Kasumi-1 (cell line): ENCODE measurements around the gene WDR55.
"Not testable (repeated sequence)": the region's sequence is repeated elsewhere in the genome, so short reads cannot be mapped to it uniquely, and the experiment has no call there.

ENCODE experiments used
- DNase-seq, 2 experiments: peaks; one replicate each; lab custom pipeline; 2025; lab: John Stamatoyannopoulos, UW

The WDR55 gene

DNA sequence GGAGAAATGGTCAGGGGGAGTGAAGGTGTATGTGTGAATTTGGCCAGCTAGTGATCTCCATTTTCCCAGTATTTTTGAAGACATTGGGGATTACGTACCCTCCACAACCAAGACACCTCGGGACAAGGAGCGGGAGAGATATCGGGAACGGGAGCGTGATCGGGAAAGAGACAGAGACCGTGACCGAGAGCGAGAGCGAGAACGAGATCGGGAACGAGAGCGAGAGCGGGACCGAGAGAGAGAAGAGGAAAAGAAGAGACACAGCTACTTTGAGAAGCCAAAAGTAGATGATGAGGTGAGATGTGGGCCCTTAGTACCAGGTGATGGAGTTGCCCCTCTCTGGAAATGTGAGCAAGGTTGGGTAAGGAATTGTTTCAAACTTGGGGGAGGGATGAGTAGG lies 5.8 kb upstream of the WDR55 start:
- DNase-seq = no peak

DNA sequence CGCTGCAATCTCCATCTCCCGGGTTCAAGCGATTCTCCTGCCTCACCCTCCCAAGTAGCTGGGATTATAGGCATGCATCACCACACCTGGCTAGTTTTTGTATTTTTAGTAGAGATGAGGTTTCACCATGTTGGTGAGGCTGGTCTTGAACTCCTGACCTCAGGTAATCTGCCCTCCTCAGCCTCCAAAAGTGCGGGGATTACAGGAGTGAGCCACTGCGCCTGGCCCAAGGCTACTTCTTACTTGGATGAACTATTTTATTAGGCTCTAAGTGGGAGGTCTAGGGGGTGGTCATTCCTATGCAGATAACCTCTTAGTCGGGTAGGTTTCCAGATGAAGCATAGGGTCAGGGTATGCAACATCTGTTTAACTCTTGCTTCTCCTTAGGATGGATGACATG lies 4.3 kb upstream of the WDR55 start:
- DNase-seq = not testable (repeated sequence)

DNA sequence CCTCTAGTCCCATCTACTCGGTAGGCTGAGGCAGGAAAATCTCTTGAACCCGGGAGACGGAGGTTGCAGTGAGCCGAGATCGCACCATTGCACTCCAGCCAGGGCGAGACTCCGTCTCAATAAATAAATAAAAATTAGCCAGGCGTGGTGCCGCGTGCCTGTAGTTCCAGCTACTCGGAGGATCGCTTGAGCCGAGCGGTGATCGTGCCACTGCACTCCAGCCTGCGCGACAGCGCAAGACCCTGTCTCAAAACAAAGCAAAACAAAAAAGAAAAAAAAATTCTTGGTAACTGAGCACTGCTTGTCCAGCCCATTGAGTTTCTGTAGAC lies 710 bp upstream of the WDR55 start:
- DNase-seq = no peak

DNA sequence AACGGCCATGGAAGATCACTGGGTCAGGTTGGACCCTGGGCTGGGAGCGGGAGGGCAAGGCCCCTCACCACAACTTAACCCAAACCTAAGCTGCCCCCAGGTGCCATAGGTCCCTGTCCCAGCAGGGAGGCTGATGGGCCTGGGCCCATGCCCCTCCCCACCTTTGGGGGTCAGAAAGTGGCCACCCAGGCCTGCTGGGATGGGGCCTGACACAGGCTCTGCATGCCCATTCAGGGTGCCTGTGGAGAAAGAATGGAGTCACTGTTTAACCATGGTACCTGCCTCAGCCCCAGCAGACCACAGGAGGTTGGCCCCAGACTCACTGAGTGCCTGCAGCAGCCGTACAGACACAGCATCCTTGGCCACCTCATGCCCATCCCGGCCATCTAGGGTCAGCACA lies 6.3 kb downstream of the WDR55 start:
- not testable (repeated sequence) for DNase-seq

DNA sequence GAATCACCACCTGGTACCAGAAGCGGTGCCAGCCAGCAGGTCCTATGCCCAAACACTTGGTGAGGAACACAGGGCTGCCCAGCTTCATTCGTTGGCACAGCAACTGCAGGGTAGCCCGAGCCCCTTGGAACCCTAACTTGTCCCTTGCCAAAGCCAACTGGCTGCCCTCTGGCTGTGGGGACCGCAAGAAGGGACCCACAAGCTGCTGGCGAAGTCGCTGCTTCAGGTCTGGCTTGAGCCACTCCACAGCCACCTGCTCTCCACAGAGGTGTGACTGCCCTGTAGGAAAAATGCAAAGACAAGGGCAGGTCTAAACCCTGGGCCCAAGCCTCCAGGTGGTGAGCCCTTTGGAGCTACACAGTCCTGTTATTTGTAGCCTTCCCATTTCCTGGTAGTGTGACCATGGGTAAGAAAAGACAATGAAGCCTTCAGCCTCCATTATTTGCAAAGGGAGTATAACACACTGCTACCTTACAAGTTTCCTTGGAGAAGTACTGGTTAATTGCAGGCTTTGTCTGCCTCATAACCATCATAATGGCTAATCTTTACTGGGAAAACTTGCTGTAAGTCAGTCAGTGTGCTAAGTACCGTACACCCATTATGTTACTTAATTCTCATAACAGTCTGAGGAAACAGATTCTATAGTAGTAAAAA lies 6.9 kb downstream of the WDR55 start:
- no peak for DNase-seq

DNA sequence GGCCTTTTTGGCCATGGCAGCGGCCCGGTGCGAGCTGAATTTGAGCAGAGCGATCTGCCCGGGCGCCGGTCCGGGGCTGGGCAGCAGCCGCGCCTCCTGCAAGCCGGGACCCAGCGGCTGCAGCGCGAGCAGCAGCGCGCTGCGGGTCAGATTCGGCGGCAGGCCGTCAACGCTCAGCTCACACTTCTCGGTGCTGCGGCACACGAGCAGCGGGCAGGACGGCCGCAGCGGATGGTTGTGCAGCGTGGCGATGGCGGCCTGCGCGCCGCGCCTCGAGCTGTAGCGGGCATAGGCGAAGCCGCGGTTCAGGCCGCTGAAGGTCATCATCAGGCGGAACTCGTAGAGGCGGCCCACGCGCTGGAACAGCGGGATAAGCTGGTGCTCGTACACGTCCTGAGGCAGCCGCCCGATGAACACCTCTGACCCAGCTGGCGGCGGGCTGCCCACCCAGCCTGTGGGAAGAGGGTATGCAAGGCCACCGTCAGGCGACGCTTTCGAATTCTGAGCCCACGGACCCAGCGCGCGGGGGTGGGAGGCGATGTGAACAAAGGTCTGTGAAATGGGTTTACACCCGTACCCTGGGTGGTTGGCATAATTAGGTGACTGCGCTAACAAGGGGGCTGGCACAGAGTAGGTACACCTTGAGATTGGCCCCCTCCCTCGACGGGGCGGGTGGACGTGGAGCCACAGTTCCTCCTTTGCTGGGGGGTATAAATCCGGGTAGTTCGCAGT lies 7.9 kb downstream of the WDR55 start:
- no peak for DNase-seq

- DNase-seq = no peak
These were observed 8.7 kb downstream of the WDR55 start, which contains the start of gene DND1 for GRCh38 chr5:140673187-140673976. Gene DND1, minus strand, starts transcription at chr5:140673576. Its CDS starts 34 bp downstream, at chr5:140673542.

- no peak for DNase-seq
These were observed 9.5 kb downstream of the WDR55 start for GRCh38 chr5:140674211-140674610.

GRCh38 chr5:140674629-140675028 lies 9.9 kb downstream of the WDR55 start:
- DNase-seq = no peak

- no peak for DNase-seq
These were observed 13.2 kb downstream of the WDR55 start for GRCh38 chr5:140677947-140678346.

GRCh38 chr5:140678993-140679392 lies 14.3 kb downstream of the WDR55 start:
- DNase-seq = no peak

DNA sequence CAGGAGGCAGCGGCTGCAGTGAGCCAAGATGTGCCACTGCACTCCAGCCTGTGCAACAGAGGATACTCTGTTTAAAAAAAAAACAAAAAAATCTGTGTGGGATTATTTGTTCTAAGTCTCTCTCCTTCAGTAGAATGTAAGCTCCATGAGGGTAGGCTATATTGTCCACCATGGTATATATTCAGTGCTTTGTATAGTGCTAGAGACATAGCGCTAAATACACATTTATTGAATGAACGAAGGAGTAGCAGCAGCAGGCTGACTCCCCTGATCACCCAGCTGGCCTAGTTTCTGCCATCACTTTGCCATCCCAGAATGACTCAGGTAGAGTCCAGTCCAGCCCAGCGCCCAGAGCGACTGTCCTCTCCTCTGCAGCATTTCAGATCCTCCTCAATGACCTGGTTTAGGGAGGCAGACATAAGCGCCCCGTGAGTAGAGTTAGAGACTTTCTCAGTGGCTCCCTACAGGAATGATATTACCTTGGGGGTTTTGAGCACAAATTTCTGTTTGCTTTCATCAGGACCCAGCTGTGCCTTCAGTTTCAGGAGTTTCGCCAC lies 25.8 kb downstream of the WDR55 start:
- no peak for DNase-seq

DNA sequence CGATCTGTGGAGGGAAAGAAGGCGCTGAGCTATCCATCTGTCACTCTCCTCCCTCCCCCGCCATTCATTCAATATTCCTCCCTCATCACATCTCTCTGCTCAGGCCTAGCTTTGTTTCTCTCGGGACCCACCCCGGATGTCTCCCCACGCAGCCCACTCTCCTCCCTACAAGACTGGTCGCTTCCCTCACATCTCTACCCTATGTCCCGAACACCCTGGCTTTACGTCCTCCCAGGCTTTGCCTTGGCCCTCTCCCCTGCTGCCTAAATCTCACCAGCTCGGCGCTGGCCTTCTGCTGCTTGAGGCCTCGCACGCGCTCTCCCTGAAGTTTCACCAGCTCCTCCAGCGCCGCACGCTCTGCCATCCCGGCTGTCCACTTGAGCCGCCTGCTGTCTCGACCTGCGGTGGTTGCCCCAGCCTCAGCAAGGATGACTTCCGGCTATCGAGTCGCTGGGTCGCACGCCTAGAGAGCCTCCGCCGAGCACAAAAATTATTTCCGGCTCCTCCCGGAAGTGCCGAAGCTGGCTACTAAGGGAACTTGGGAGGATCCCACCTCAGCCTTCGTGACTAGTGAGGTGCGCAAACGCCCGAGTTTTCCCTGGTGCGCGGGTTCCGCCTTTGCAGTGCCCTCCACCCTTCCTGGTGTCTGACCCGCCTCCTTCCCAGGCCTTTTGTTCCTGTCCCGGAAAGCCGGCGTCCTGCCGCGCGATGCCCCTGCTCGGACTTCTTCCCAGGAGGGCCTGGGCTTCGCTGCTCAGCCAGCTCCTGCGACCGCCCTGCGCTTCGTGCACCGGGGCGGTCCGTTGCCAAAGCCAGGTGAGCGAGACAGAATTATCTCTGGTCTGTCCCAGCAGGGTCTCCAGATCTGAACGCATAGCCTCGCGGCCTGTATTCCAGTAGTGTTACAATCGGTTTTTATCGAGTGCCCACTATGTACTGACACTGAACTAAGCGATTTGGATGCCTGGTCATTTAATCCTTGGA lies 26.5 kb downstream of the WDR55 start, which contains the start of the genes HARS1 and HARS2:
TSS of gene HARS1 (minus strand) at position 430 of the 984 bp plus-strand sequence. CDS start at position 364, 66 bp downstream.
TSS of gene HARS2 (plus strand) at position 515 of the 984 bp plus-strand sequence. CDS start at position 709, 194 bp downstream.
- DNase-seq = peak; percentile 95 to 97

DNA sequence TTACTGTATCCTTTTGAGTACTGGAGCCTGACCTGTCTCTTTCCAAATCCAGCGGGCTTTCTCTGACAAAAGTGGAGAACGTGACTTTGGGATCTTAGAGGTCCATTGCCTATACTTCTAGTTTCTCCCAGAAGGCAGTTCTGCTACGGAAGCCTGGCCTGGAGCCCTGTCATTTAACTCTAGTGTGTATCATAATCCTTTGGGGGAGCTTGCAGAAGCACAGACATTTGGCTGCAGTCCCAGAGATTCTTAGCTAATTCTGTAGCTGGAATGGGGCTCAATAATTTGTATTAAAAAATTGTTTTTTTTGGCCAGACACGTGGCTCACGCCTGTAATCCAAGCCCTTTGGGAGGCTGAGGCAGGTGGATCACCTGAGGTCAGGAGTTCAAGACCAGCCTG lies 29.6 kb downstream of the WDR55 start:
- no peak for DNase-seq

DNA sequence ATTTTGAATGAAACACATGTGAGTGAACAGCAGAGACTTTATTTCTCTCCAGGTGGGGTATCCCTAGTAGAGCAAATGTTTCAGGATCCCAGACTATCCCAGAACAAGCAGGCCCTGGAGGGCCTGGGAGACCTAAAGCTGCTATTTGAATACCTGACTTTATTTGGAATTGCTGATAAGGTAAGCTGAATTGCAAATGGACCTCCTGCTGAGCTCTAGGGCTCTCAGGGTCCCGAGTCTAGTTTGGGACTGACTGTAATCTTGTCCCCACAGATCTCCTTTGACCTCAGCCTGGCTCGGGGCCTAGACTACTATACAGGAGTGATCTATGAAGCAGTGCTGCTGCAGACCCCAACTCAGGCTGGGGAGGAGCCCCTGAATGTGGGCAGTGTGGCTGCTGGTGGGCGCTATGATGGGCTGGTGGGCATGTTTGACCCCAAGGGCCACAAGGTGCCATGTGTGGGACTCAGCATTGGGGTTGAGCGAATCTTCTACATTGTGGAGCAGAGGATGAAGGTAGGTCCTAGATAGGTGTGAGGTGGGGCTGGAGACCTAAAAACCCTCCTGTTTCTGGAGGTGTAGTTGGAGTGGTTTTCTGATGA lies 32.3 kb downstream of the WDR55 start:
- no peak for DNase-seq

- peak; percentile 99 for DNase-seq
These were observed 35.8 kb downstream of the WDR55 start, which contains the start of gene ZMAT2 for GRCh38 chr5:140700177-140701144. Gene ZMAT2, plus strand, starts transcription at chr5:140700447. Its CDS starts 14 bp downstream, at chr5:140700461.

GRCh38 chr5:140707812-140708211 lies 43.1 kb downstream of the WDR55 start:
- DNase-seq = no peak

DNA sequence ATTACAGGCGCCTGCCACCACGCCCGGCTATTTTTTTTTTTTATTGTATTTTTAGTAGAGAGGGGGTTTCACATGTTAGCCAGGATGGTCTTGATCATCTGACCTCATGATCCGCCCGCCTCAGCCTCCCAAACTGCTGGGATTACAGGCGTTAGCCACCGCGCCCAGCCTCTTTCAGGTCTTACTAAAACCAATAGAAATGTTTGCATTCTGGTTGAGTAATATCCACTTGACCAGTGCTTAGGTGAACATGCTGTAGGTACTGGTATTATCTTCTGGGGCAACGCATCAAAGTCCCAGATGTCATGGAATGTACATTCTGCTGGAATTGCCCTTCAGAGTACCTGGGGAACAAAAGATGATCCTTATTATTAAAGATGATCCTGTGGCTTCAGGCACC lies 44.1 kb downstream of the WDR55 start:
- not testable (repeated sequence) for DNase-seq

DNA sequence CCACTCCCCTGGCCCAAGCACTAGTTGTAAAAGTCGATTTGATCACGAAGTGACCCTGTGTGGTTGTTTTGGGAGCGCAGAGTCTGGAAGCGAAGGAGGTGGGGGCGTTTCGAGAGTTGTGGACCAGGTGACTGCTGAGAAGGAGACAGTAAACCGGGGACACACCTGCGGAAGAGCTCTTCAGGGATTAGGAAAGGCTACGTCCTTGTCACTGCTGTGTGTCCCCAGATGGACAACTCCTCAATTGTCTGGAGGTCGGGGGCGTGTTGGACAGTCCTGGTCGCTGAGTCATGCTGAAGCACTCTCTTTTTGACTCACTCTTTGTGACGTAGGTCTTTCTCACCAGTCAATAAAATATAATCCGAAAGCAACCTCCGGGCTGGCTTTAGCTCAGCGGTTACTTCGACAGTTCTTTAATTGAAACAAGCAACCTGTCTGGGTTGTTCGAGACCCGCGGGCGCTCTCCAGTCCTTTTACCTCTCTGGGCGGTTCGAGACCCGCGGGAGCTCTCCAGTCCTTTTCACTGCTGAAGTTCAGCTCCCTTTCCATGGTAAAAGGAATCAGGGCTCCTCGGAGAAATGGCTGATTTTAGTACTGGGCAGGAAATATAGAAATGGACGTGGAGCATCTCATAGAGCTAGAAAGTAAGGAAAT lies 46.3 kb downstream of the WDR55 start:
- peak; percentile 92 to 96 for DNase-seq
